Measurements from ENCODE around the gene USF2.
"Not testable (repeated sequence)": the region's sequence is repeated elsewhere in the genome, so short reads cannot be mapped to it uniquely, and the experiment has no call there.

USF2 gene

DNA sequence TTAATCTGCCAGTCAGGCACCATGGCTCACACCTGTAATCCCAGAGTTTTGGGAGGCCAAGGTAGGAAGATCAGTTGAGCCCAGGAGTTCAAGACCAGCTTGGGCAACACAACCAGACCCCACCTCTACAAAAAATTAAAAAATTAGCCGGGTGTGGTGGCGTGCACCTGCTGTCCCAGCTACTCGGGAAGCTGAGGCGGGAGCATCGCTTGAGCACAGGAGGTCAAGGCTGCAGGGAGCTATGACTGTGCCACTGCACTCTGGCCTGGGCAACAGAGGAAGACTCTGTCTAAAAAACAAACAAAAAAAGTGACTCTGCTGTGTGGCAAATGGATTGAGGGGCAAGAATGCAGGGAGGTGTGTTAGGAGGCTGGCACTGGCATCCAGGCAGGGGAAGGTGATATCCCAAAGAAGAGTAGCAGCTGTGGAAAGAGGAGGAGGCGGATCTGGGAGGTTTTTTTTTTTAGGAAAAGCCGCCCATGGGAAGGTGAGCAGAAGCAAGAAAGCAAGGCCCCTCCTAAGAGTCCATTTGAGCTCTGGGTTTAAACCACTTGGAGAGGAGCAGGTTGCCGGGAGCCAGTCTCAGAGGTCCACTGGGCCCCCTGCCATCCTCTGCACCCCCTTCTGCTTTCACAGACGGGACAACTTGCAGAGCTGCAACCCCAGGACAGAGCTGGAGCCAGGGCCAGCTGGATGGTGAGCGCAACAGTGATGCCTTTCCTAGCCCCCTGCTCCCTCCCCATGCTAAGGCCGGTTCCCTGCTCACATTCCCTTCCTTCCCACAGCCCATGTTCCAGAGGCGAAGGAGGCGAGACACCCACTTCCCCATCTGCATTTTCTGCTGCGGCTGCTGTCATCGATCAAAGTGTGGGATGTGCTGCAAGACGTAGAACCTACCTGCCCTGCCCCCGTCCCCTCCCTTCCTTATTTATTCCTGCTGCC, 15.7 kb downstream of the USF2 start:
- TF ChIP-seq ZFX (IDR thresholded peaks at IDR 0.05; ENCODE audit: borderline replicate concordance), result no peak
- TF ChIP-seq, protein P1, sequence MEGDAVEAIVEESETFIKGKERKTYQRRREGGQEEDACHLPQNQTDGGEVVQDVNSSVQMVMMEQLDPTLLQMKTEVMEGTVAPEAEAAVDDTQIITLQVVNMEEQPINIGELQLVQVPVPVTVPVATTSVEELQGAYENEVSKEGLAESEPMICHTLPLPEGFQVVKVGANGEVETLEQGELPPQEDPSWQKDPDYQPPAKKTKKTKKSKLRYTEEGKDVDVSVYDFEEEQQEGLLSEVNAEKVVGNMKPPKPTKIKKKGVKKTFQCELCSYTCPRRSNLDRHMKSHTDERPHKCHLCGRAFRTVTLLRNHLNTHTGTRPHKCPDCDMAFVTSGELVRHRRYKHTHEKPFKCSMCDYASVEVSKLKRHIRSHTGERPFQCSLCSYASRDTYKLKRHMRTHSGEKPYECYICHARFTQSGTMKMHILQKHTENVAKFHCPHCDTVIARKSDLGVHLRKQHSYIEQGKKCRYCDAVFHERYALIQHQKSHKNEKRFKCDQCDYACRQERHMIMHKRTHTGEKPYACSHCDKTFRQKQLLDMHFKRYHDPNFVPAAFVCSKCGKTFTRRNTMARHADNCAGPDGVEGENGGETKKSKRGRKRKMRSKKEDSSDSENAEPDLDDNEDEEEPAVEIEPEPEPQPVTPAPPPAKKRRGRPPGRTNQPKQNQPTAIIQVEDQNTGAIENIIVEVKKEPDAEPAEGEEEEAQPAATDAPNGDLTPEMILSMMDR (IDR thresholded peaks at IDR 0.05), result no peak

DNA sequence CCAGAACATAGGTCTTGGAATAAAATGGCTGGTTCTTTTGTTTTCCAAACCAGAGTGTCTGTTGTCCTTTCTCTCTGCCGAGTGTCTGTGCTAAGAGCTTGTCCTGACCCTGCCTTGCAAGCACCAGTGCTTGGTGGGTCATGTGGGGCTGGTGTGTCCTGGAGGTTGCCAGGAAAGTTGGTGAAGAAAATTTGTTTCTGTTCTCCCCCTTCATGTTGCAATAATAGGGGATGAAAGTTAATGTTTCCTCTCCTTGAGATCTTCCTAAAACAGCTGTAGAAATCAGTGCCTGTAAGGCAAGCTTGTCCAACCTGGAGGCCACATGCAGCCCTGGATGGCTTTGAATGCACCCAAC, 16.3 kb downstream of the USF2 start:
- no peak overlapping the region for H3K27ac ChIP-seq
- TF ChIP-seq, protein P1 (IDR thresholded peaks at IDR 0.05), result no peak
- TF ChIP-seq ZFX (IDR thresholded peaks at IDR 0.05; ENCODE audit: borderline replicate concordance), result no peak

More for the DNA sequence above, 15.7 kb downstream of the USF2 start:
- H3K27ac ChIP-seq, result no peak overlapping the region

DNA sequence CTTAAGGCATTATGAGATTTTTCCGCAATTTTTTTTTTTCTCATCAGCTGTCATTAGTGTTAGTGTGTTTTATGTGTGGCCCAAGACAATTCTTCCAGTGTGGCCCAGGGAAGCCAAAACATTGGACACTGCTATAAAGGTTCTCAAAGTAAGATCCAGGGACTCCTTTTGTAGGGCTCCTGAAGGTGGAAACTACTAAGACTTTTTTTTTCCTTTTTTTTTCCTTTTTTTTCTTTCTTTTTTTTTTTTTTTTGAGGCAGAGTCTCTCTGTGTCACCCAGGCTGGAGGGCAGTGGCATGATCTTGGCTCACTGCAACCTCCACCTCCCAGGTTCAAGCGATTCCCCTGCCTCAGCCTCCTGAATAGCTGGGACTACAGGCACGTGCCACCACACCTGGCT, 16.7 kb downstream of the USF2 start:
- not testable (repeated sequence) for H3K27ac ChIP-seq

DNA sequence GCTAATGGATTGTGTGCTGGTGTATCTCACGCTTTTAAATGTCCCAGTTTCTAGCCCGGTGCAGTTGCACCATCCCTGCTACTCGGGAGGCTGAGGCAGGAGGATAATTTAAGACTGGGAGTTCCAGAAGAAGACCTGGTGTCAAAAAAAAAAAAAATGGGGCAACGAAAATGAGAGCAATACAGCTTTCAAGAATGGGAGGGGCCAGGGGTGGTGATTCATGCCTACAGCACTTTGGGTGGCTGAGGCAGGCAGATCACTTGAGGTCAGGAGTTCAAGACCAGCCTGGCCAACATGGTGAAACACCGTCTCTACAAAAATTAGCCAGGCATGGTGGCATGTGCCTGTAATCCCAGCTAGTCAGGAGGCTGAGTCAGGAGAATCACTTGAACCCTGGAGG, 17.3 kb downstream of the USF2 start:
- not testable (repeated sequence) for H3K27ac ChIP-seq

DNA sequence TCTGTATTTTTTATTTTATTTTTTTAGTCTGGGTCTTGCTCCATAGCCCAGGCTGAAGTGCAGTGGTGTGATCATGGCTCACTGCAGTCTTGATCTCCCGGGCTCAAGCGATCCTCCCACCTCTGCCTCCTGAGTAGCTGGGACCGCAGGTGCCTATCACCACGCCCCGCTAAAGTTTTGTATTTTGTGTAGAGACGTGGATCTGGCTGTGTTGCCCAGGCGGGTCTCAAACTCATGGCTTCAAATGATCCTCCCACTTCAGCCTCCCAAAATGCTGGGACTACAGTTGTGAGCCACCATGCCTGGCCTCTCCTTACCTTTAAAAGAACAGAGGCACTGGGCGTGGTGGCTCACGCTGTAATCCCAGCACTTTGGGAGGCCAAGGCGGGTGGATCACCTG, 19.0 kb downstream of the USF2 start:
- H3K27ac ChIP-seq, result no peak overlapping the region
- TF ChIP-seq ZFX (IDR thresholded peaks at IDR 0.05; ENCODE audit: borderline replicate concordance), result no peak
- TF ChIP-seq, protein P1 (IDR thresholded peaks at IDR 0.05), result no peak

DNA sequence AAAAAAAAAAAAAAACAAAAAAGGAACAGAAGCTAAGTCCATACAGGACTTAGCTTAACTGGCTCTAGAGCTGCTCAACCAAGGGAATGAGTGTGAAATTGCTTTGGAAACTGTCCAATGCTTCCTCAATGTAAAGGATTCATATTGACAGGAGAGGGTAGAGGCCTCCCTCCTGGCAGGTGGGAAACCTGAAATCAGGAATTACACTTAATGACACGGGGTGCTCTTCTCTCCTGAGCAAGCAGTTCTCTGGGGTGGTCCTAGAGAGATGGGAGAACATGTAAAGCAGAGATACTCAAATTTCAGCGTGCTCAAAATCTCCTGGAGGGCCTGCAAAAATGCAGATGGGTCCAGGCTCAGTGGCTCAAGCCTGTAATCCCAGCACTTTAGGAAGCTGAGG, 19.6 kb downstream of the USF2 start:
- TF ChIP-seq ZFX (IDR thresholded peaks at IDR 0.05; ENCODE audit: borderline replicate concordance), result no peak
- TF ChIP-seq, protein P1 (IDR thresholded peaks at IDR 0.05), result no peak
- H3K27ac ChIP-seq, result no peak overlapping the region

DNA sequence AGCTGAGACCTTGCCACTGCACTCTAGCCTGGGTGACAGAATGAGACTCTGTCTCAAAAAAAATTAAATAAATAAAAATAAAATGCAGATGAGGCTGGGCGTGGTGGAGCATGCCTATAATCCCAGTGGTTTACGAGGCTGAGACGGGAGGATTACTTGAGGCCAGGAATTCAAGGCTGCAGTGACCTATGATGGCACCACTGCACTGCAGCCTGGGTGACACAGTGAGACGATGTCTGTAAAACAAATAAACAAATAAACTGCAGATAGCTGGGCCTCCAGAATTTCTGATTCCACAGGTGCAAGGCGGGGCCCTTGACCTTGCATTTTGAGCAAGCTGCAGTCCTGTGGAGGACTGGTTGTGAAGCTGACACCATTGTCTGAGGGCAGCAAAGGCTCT, 20.1 kb downstream of the USF2 start:
- TF ChIP-seq ZFX (IDR thresholded peaks at IDR 0.05; ENCODE audit: borderline replicate concordance), result no peak
- TF ChIP-seq, protein P1 (IDR thresholded peaks at IDR 0.05), result no peak

DNA sequence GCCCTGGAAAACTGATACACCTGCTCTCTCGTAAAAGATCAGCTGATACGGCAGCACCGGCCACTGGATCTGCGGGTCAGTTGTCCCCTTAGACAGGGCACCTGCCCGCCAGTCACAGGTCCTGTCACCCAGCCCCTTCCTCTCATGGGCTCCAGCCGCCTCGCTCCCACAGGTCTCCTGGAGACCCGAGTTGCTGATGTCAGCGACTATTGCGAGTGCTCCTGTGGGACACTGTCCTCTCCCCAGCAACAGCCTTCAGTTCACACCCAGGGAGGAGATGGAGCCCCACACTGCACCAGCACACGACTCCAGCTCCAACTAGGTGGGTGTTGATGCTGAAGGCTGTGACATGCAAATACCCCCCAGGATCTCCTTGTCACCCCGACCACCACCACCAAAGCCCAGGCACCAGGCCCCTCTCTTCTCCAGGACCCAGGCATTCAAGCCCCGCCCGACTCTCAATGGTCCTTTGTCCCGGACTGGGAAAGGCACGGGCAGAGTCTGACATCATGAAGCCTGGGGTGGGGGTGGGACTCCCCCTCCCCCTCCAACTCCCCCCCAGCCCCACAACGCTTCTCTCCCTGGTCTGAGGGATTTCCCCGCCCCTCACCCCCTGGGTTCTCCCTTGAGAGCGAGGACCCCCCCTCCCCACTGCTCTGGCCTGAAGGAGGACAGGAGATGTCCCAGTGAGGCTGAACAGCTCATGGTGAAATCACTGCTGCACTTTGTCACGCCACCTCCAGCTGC, 21.8 kb downstream of the USF2 start:
- no peak for TF ChIP-seq ZFX (IDR thresholded peaks at IDR 0.05; ENCODE audit: borderline replicate concordance)
- TF ChIP-seq, protein P1 (IDR thresholded peaks at IDR 0.05), result no peak

More for the DNA sequence above, 20.1 kb downstream of the USF2 start:
- H3K27ac ChIP-seq, result no peak overlapping the region

More for the DNA sequence above, 21.8 kb downstream of the USF2 start:
- no peak overlapping the region for H3K27ac ChIP-seq

All from 22Rv1 (cell line).